Body of pancreas (tissue), 4 donors: ENCODE measurements around the gene HMCN1. TPM values are rescaled to one million over a fixed set of nuclear protein-coding genes. Genes with fewer than 3 reads are reported as not detected.

Source experiments
- ATAC-seq: fragments of 150-250 bp; one replicate; pipeline ENCODE4 v1.9.1; 2016
- DNase-seq, 4 donors: peaks; one replicate each; pipeline ENCODE4 v3.0.0-alpha.2; 2019
- H3K27ac ChIP-seq, 4 donors: fragments of 200-600 bp; sonication (generic); 1 replicate in 3 of 4; 2 replicates in 1 of 4; pipeline versions ENCODE4 v1.5.1 to v1.6.1; 2016 to 2019; ENCODE audit warnings: mild to moderate bottlenecking in 1 of 4, mixed read lengths in 1 of 4, moderate library complexity in 1 of 4
- H3K27me3 ChIP-seq, 2 donors: fragments of 200-600 bp; sonication (generic); one replicate each; pipeline ENCODE4 v1.6.0; 2016; ENCODE audit warnings: mild to moderate bottlenecking in 1 of 2
- H3K36me3 ChIP-seq, 2 donors: fragments of 200-600 bp; sonication (generic); replicated peaks in 1 of 2; 2 replicates each; pipeline ENCODE4 v1.5.1; 2016; ENCODE audit warnings: low read depth in 2 of 2; ENCODE audit not compliant: insufficient read depth in 1 of 2
- H3K4me1 ChIP-seq: fragments of 200-600 bp; sonication (generic); one replicate; pipeline ENCODE4 v1.6.0; 2016
- H3K4me3 ChIP-seq, 2 donors: fragments of 200-600 bp; sonication (generic); 1 replicate in 1 of 2; 2 replicates in 1 of 2; pipeline ENCODE4 v1.5.1; 2016 to 2019
- H3K9me3 ChIP-seq, 3 donors: fragments of 200-600 bp; sonication (generic); 1 replicate in 2 of 3; 2 replicates in 1 of 3; pipeline ENCODE4 v1.5.1; 2016
- POLR2A ChIP-seq, 3 donors: fragments of 450-650 bp; IDR thresholded peaks; one replicate each; pipeline ENCODE4 v1.6.1; 2016; ENCODE audit warnings: antibody characterized with exemption in 3 of 3, mild to moderate bottlenecking in 2 of 3
- WGBS, 2 donors: methylation state at CpG; one replicate each; pipeline ENCODE4 v1.1.5; 2017; 5-methylcytosine and 5-hydroxymethylcytosine counted together
- intact Hi-C: fragments of 100-400 bp; cut with DNase I; formaldehyde crosslinking; loops from one replicate; pipeline ENCODE4 v1.15.1; 2023
- total RNA-seq, 2 donors: library from RNA; depleted of rRNA; stranded (reverse); fragments of >200 nt; gene quantifications; one replicate each; pipeline ENCODE4 v1.1.0, GENCODE V29; 2016
- TF ChIP-seq, protein P1 (sequence below), 7 experiments: fragments of 450-650 bp in 4 of 7; fragments of 200-600 bp in 3 of 7; sonication (generic) in 3 of 7; IDR thresholded peaks; one replicate each; pipeline ENCODE4 v1.5.1; 2016 to 2019; ENCODE audit warnings: antibody characterized with exemption in 7 of 7

HMCN1 gene
- total RNA-seq, 2 donors from 2014 or later = 2.1 to 2.3 TPM

DNA sequence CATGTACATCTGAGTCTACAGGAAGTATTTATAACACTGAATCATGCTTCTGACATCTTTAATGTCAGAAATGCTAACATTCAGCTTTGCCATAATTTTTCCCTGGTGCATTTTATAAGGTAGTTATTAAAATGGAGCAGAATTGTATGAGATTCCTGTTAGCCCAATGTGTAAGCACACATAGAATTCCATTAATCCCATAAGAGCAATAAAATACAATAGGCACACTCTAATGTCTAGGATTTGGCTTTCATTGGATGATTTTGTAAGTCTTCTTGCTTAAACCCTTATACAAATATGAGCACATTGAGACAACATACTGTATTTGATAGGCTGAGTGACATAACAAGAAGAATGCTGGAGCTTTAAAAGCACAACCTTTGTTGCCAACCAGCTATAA, 256.4 kb downstream of the HMCN1 start:
- no peak for TF ChIP-seq POLR2A (IDR thresholded peaks at IDR 0.05)
- TF ChIP-seq, protein P1, sequence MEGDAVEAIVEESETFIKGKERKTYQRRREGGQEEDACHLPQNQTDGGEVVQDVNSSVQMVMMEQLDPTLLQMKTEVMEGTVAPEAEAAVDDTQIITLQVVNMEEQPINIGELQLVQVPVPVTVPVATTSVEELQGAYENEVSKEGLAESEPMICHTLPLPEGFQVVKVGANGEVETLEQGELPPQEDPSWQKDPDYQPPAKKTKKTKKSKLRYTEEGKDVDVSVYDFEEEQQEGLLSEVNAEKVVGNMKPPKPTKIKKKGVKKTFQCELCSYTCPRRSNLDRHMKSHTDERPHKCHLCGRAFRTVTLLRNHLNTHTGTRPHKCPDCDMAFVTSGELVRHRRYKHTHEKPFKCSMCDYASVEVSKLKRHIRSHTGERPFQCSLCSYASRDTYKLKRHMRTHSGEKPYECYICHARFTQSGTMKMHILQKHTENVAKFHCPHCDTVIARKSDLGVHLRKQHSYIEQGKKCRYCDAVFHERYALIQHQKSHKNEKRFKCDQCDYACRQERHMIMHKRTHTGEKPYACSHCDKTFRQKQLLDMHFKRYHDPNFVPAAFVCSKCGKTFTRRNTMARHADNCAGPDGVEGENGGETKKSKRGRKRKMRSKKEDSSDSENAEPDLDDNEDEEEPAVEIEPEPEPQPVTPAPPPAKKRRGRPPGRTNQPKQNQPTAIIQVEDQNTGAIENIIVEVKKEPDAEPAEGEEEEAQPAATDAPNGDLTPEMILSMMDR (IDR thresholded peaks at IDR 0.05) = no peak
- DNase-seq = no peak
- Histone ChIP-seq H3K27ac (no peak overlapping the region), H3K36me3 (no peaks in the 10 kb centered on the region), H3K4me3 (no peak overlapping the region), H3K9me3 (no peaks in the 10 kb centered on the region), H3K27me3 (no peaks in the 10 kb centered on the region), H3K4me1 (no peaks in the 10 kb centered on the region)
- no peak for ATAC-seq
- intact Hi-C loops = no loop called here

DNA sequence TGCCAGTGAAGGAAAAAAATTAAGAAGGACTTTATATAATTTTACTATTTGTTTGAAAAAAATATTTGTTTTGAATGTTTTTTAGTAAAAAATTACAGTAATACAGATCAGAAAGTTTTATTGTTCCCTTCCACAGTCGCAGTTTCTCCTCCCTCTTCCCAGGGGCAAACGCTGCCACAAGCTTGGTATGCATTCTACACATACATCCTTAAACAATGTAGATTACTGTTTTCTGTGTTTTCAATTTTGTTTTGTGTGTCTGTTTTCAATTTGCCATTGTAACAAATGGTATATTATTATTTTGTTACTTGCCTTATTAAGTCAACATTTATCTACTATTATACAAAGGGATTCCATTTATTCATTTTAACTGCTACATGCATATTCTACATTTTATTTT, 257.1 kb downstream of the HMCN1 start:
- WGBS, 2 donors = 64 to 73% methylated on average over 2 of the region's 2 CpGs
- Histone ChIP-seq H3K27ac (no peak overlapping the region), H3K4me3 (no peak overlapping the region), H3K4me1 (no peaks in the 10 kb centered on the region), H3K9me3 (no peaks in the 10 kb centered on the region), H3K36me3 (no peaks in the 10 kb centered on the region), H3K27me3 (no peaks in the 10 kb centered on the region)
- intact Hi-C loops = no loop called here
- no peak for DNase-seq
- TF ChIP-seq, protein P1 (IDR thresholded peaks at IDR 0.05) = no peak
- TF ChIP-seq POLR2A (IDR thresholded peaks at IDR 0.05) = no peak
- ATAC-seq = no peak

DNA sequence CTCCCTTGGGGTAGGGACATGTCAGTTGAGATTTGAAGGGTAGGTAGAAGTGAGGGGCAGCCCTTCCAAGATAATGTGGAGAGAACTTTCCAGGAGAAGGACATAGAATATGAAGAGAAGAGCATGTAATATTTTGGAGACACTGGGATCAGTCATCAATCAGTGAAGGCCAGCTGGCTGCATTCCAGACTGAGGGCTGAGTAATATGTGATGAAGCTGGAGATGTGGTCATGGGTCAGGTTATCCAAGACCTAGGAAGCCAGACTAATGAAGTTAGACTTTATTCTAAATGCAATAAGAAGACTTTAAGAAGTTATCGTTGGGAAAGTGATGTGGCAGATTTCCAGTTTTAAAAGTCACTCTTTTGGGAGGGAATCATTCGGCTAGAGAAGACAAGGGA, 262.0 kb downstream of the HMCN1 start:
- Histone ChIP-seq H3K36me3 (no peaks in the 10 kb centered on the region), H3K9me3 (no peaks in the 10 kb centered on the region), H3K4me1 (no peaks in the 10 kb centered on the region), H3K27me3 (no peaks in the 10 kb centered on the region), H3K27ac (no peak overlapping the region), H3K4me3 (no peak overlapping the region)
- TF ChIP-seq POLR2A (IDR thresholded peaks at IDR 0.05) = no peak
- TF ChIP-seq, protein P1 (IDR thresholded peaks at IDR 0.05) = no peak
- ATAC-seq (no peak), DNase-seq (peak; percentile 16 to 41 (median 29))
- WGBS, 2 donors = 67 to 74% methylated on average over 2 of the region's 2 CpGs
- intact Hi-C loops = no loop called here

DNA sequence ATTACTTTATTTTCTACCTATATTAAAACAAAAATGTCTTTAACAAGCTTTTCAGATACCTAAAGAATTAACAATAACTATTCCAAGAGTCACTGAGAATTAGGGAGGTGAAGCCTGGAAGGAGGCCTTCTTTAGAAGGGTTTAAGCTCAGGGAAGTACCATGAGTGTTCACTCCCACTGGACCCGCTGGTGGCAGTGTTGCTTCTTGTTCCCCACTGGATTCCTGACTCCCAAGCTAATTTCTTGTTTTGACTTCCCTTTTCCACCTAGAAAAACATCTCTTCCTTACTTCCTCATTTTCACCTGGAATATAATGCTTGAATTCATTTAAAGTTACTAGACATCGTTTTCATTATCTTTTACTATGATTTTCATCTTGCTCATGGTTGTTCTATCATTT, 264.2 kb downstream of the HMCN1 start:
- Histone ChIP-seq H3K4me3 (no peak overlapping the region), H3K27ac (no peak overlapping the region), H3K9me3 (no peaks in the 10 kb centered on the region), H3K27me3 (no peaks in the 10 kb centered on the region), H3K36me3 (no peaks in the 10 kb centered on the region), H3K4me1 (no peaks in the 10 kb centered on the region)
- no peak for TF ChIP-seq POLR2A (IDR thresholded peaks at IDR 0.05)
- TF ChIP-seq, protein P1 (IDR thresholded peaks at IDR 0.05) = no peak
- DNase-seq = no peak
- intact Hi-C loops = no loop called here
- 67 to 84% methylated on average over 2 of the region's 2 CpGs for WGBS, 2 donors
- ATAC-seq = no peak

DNA sequence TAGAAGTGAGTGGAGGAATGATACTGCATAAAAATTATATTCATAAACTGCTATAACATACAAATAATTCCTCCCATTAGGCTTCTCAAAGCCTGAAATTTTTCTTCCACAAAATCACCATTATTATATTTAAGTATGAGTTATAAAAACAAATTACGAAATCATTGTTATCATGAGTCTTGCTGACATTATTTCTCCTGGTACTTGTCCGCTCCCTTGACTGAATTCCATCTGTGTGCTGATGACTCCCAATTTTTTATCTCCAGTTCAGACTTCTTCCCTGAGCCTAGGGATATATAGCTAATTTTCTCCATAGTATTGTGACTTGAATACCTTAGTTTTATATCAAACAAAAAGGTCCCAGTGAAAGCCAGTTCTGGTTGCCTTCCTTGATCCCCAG, 268.2 kb downstream of the HMCN1 start:
- intact Hi-C loops = no loop called here
- DNase-seq (no peak), ATAC-seq (no peak)
- no peak overlapping the region for H3K4me3 ChIP-seq
- TF ChIP-seq POLR2A (IDR thresholded peaks at IDR 0.05) = no peak
- no peaks in the 10 kb centered on the region for H3K27me3 ChIP-seq
- no peaks in the 10 kb centered on the region for H3K4me1 ChIP-seq
- 70 to 79% methylated on average over 2 of the region's 2 CpGs for WGBS, 2 donors
- H3K36me3 ChIP-seq = no peaks in the 10 kb centered on the region
- no peak overlapping the region for H3K27ac ChIP-seq
- no peaks in the 10 kb centered on the region for H3K9me3 ChIP-seq
